ENCODE results near the gene ZNF428. TPM values are rescaled to one million over a fixed set of nuclear protein-coding genes. Genes with fewer than 3 reads are reported as not detected.
A peak's percentile ranks its signal among the peaks of the same experiment; 100 is the strongest.

The ZNF428 gene, protein sequence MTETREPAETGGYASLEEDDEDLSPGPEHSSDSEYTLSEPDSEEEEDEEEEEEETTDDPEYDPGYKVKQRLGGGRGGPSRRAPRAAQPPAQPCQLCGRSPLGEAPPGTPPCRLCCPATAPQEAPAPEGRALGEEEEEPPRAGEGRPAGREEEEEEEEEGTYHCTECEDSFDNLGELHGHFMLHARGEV
- total RNA-seq, result 10 to 100 TPM; 10.9 to 16.7 (median 13.3) TPM
- long read RNA-seq, result 0 reads

GRCh38 chr19:43619262-43620060 is at the start of gene ZNF428:
ZNF428 (minus strand) TSS chr19:43619629; CDS start chr19:43614304, 5,325 bp downstream.
- no peaks in the 10 kb centered on the region for H3K36me3 ChIP-seq
- TF ChIP-seq POLR2A (IDR thresholded peaks at IDR 0.05), result peak; percentile 82
- TF ChIP-seq, protein P1, sequence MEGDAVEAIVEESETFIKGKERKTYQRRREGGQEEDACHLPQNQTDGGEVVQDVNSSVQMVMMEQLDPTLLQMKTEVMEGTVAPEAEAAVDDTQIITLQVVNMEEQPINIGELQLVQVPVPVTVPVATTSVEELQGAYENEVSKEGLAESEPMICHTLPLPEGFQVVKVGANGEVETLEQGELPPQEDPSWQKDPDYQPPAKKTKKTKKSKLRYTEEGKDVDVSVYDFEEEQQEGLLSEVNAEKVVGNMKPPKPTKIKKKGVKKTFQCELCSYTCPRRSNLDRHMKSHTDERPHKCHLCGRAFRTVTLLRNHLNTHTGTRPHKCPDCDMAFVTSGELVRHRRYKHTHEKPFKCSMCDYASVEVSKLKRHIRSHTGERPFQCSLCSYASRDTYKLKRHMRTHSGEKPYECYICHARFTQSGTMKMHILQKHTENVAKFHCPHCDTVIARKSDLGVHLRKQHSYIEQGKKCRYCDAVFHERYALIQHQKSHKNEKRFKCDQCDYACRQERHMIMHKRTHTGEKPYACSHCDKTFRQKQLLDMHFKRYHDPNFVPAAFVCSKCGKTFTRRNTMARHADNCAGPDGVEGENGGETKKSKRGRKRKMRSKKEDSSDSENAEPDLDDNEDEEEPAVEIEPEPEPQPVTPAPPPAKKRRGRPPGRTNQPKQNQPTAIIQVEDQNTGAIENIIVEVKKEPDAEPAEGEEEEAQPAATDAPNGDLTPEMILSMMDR (IDR thresholded peaks at IDR 0.05), result no peak
- peak within 1 kb of the TSS; percentile 85 to 99 (median 97) for H3K4me3 ChIP-seq
- intact Hi-C loops (cut with DNase I), result no loop called here
- peak within 1 kb of the TSS; percentile 82 to 93 (median 86) for H3K27ac ChIP-seq
- under 1% methylated on average over 22 of the region's 81 CpGs for WGBS (ENCODE audit: insufficient coverage, low coverage, low lambda C conversion rate, missing lambda C conversion rate)
- no peaks in the 10 kb centered on the region for H3K27me3 ChIP-seq
- peak; percentile 87 to 93 (median 92) for ATAC-seq
- peaks cover 0 to 4% (median 0%) of the 10 kb centered on the region in 4 donors for H3K4me1 ChIP-seq
- peak; percentile 88 to 90 (median 89) for DNase-seq
- no peaks in the 10 kb centered on the region for H3K9me3 ChIP-seq

- TF ChIP-seq, protein P1 (IDR thresholded peaks at IDR 0.05), result no peak
- peak; percentile 78 for TF ChIP-seq POLR2A (IDR thresholded peaks at IDR 0.05)
- H3K9me3 ChIP-seq, result no peaks in the 10 kb centered on the region
- intact Hi-C loops (cut with DNase I), result no loop called here
- H3K4me1 ChIP-seq, result peaks cover 0 to 7% (median 0%) of the 10 kb centered on the region in 4 donors
- WGBS (ENCODE audit: insufficient coverage, low coverage, low lambda C conversion rate, missing lambda C conversion rate), result 2% methylated on average over 39 of the region's 44 CpGs
- H3K4me3 ChIP-seq, result peak overlapping the region; percentile 35 to 53 (median 44)
- DNase-seq (peak; percentile 93 to 98 (median 97)), ATAC-seq (peak; percentile 83 to 91 (median 88))
- H3K36me3 ChIP-seq, result no peaks in the 10 kb centered on the region
- no peaks in the 10 kb centered on the region for H3K27me3 ChIP-seq
- H3K27ac ChIP-seq, result peak overlapping the region; percentile 78 to 94 (median 82)
These were observed 49.1 kb upstream of the ZNF428 start for GRCh38 chr19:43668406-43669109.

- Histone ChIP-seq H3K36me3 (no peaks in the 10 kb centered on the region), H3K27ac (no peak overlapping the region), H3K27me3 (no peaks in the 10 kb centered on the region), H3K9me3 (no peaks in the 10 kb centered on the region), H3K4me3 (peak overlapping the region in 1 of 3 donors; percentile 17), H3K4me1 (peaks cover 0 to 7% (median 0%) of the 10 kb centered on the region in 4 donors)
- intact Hi-C loops (cut with DNase I), result no loop called here
- DNase-seq (peak in 1 of 3 donors; percentile 95), ATAC-seq (no peak)
- 16% methylated on average over 28 of the region's 29 CpGs for WGBS (ENCODE audit: insufficient coverage, low coverage, low lambda C conversion rate, missing lambda C conversion rate)
- TF ChIP-seq POLR2A (IDR thresholded peaks at IDR 0.05), result no peak
- TF ChIP-seq, protein P1 (IDR thresholded peaks at IDR 0.05), result no peak
These were observed 48.5 kb upstream of the ZNF428 start for GRCh38 chr19:43667876-43668405.

DNA sequence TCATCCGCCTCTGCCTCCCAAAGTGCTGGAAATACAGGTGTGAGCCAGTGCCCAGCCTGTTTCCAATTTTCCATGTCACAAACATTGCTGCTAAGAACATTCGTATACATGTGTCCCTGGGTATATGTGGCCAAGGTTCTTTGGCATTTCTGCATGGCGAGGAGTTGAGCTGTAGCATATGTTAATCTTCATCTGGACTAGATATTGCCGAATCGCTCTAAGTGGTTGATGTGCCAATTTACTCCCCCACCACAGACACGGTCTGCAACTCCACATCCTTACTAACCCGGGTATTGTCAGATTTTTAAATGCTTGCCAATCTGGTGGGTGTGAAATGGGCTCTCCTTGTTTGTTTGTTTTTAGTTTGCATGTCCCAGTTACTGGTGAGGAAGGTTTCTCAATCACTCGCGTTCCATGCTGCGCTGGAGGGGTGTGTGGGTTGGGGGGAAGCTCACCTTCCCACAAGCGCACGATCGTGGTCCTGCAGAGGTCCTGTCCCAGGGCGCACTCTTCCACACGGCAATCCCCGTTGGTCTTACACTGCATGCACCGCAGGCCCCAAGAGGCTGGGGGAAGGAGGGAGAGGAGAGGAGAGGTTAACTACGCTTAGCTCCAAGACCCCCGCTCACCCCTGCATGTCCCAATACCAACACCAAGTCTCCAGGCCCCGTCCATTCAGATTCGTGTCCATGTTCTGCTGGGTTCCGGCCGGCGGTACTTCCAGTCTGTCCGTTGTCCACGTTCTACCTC is 47.9 kb upstream of the ZNF428 start:
- DNase-seq (peak in 2 of 3 donors; percentile 35 to 61), ATAC-seq (no peak)
- intact Hi-C loops (cut with DNase I), result no loop called here
- no peaks in the 10 kb centered on the region for H3K36me3 ChIP-seq
- H3K4me3 ChIP-seq, result no peak overlapping the region
- peaks cover 0 to 7% (median 0%) of the 10 kb centered on the region in 4 donors for H3K4me1 ChIP-seq
- no peak overlapping the region for H3K27ac ChIP-seq
- TF ChIP-seq, protein P1 (IDR thresholded peaks at IDR 0.05), result no peak
- TF ChIP-seq POLR2A (IDR thresholded peaks at IDR 0.05), result no peak
- H3K9me3 ChIP-seq, result no peaks in the 10 kb centered on the region
- WGBS (ENCODE audit: insufficient coverage, low coverage, low lambda C conversion rate, missing lambda C conversion rate), result 68% methylated on average over 9 of the region's 26 CpGs
- no peaks in the 10 kb centered on the region for H3K27me3 ChIP-seq

All from right lobe of liver (tissue), 6 donors.